Adrenal gland (tissue), 5 donors: ENCODE results near the gene MMS22L.

ENCODE experiments used
- CTCF ChIP-seq, 6 experiments: fragments of 450-650 bp in 4 of 6; fragments of 200-600 bp in 2 of 6; sonication (generic) in 1 of 6; IDR thresholded peaks; 1 replicate in 5 of 6; 2 replicates in 1 of 6; pipeline versions ENCODE4 v1.5.1 to v1.8.0; 2016 to 2021; ENCODE audit warnings: antibody characterized with exemption in 6 of 6, mild to moderate bottlenecking in 2 of 6, moderate library complexity in 1 of 6
- POLR2A ChIP-seq, 2 donors: fragments of 450-650 bp; IDR thresholded peaks; one replicate each; pipeline ENCODE4 v1.6.1; 2017; ENCODE audit warnings: antibody characterized with exemption in 2 of 2, mild to moderate bottlenecking in 2 of 2, moderate library complexity in 1 of 2
- donor health status: DM: no; HTN: no; CAD: no.

DNA sequence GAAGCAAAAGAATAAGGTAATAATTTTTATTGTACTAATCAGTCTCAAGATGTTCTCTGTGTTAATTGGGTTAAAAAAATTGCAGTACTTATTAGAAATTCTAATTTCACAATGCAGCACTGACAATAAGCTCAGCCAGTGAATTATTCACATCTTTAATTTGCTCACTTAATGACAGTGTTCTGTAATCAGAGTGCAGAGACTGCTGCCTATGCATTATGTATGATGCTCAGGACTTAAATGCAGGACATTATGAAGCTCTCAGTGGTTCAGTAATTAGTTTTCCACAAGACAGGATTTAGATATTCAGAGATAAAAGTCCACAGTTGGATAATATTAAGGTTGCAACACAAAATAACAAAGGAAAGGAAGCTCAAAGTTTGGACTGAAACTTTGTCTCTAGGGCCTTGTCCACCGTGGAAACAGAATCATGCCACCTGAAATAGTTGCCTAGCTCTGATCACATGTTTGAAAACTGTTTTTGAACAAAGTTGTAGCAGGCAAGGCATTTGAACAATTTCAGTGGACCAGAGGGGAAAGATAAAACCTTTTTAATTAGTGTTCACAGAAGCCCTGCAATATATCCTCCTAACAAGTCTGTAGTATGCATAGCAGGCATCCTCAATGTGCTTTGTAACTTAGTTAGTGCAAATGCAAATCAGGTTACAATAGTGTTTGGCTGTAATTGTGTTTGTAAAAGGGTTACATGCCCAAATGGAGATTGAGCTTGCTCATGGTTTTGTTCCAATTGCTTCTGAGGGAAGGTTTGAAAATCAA lies 23.7 kb upstream of the MMS22L start:
- TF ChIP-seq CTCF (IDR thresholded peaks at IDR 0.05) (no peak), POLR2A (IDR thresholded peaks at IDR 0.05) (no peak)
